Ramos (cell line): ENCODE results near the gene ONECUT3.

Experiments
- in situ Hi-C: fragments of 300-500 bp; cut with MboI; formaldehyde crosslinking; loops from one replicate; pipeline ENCODE4 v1.14.3; 2022; ENCODE audit warnings: low sequenced_read_pairs; ENCODE audit not compliant: unreplicated experiment

ONECUT3 gene

DNA sequence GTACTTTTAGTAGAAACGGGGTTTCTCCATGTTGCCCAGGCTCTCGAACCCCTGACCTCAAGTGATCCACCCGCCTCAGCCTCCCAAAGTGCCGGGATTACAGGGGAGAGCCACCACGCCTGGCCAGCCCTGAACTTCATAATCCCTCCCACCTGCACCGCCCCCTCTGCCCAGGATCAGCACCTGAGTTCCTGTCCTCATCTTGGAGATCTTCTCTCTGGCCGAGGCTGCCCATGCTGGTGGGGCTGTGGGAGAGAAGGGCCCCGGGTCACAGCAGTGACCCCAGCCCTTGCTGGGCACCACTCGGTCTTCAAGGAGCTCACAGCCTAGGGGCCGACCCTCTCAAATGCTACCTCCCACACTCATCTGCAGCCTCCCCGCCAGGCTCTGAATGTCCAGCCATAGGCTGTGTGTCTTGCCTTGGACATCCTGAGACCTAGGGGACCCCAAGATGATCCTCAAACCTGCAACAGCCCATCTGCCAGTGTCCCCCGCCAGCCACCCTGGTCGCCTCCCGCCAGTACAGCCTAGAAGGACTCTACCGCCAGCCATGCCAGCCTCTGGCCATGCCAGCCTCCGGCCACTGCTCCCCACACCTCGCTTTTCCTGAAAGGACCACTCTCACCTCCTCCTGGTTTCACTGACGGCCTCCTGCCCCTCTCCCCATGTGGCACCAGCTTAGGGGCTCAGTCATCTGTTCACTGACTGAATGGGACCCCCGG, 57.3 kb downstream of the ONECUT3 start:
- in situ Hi-C loops = no loop called here

DNA sequence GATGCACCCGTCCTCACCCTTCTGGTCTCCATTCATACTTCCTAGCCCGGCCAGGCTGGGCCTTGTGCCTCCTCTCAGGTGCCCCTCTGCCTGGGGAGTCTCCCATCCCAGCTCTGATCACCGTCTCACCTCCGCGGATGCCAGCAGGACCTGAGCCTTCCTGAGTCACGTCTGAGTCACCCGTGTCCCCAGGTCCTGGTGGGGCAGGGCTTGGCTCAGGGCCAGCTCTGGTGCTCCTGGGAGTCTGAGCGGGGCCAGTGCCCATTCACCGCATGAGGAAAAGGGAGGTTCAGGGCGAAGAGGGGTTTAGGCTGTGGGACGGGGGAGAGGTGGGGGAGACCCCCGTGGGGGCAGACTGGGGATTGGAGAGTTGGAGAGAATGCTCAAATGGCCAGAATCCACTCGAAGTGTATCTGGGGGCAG, 58.2 kb downstream of the ONECUT3 start:
- in situ Hi-C loops = no loop called here

DNA sequence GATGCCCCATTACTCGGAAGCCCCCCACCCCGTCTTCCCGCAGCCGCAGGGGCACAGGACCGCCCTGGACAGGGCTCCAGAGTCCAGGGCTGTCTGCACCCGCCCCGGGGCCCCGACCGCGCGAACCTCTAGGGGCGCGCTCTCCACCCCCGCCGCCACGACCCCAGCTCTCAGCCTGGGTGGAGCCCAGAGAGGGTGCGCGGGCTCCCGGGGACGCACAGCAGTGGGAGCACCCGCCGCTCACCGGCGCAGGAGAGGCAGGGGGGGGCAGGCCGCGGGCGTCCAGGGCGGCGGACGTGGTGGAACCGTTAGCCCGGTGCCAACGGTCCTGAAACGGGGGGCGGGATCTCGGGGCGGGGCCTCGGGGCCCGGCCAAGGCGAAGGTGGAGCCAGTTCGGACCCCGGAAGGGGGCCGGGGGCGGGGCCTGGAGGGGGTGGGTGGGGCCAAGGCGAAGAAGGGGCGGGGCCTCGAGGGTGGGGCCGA, 58.7 kb downstream of the ONECUT3 start, which contains the start of gene ATP8B3:
ATP8B3 (minus strand) TSS at position 335 of the 484 bp plus-strand sequence. CDS start 540 bp downstream, outside the sequence.
- in situ Hi-C loops = no loop called here

DNA sequence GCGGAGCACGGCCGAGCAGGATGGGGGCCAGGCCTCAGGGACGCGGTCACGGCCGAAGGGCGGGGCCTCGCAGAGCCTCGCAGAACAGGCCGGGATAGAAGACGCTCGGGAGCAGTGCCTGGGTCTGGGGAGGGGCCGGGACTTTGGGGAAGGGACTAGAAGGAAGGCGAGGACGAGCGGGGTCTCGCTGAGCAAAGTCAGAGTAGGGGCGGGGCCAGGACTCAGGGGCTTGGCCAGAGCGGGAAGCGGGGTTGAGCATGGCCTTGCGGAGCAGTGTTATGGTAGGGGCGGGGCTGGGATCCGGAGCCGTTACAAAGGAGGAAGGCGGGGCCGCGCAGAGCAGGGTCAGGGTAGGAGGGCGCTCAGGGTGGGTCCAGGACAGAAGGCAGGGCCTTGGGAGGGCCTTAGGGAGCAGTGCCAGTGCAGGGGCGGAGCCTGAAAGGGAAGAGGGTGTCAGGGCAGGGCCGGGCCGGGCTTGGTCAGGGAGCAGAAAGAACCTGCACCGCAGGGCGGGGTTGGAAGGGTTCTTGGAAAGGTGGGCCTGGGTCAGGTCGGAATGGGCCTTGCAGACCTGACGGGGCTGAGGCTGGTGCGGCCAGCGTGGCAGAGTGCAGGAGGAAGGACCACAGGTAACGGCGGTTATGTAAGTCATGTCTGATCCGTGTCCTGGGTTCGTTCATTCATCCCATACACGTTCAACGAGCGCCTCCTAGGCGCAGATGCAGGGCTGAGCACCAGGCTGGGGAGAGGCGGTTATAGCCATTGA, 59.3 kb downstream of the ONECUT3 start:
- in situ Hi-C loops = no loop called here

DNA sequence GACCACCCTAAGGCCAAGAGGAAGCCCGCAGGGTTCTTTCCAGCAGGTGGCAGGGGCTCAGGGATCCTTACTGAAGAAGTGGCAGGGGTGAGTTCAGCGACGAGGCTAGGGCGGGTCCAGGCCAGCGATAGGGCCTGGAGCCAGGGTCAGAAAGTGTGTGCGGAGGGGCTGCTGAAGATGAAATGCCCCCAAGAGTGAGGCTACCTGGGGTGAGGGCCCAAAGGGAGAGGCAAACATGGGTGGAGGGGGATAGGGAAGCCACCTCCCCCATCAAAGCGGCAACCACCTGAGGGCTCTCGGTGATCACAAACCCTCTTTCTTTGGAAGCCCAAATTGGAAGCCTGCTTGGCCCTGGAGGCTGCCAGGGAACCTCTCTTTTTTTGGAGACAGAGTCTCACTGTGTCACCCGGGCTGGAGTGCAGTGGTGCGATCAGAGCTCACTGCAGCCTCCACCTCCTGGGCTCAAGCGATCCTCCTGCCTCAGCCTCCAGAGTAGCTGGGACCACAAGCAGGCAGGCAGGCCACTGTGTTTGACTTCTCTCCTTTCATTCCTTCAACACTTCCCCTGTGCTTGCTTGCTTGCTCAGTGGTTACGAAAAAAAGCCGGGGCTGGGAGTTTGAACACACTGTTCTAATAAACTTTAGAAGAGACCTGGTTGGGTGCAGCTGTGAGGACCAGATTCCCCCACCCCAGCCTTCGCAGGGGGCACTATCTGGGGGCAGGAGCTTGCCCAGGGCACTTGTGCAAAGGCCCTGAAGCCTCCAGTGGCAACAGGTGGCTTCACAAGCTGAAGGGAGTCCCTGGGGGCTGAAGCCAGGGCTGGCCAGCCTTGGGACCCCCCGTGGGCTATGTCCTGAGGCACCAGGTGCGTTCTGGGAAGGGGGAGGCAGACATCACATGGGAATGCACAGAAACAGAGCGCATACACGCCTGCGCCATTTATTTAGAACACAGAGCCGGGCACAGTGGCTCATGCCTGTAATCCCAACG, 60.2 kb downstream of the ONECUT3 start:
- in situ Hi-C loops = no loop called here

DNA sequence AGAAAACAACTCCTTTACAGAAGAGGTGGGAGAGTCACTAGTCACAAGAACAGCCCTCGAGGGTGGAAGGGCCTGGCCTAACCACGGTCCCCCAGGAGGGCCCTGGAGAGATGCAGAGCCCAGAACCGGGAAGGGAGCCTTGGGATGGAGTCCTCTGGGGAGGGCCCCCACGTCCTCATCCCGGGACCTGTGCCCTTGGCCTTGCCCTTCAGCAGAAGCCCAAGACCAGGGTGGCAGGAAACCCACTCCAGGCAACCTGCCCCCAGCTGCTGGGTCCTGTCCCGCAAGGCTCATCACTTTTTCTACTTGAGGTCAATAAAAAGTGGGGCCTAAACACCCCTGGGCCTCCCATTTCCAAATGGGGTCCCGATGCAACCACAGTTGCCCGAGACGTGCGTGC, 61.1 kb downstream of the ONECUT3 start:
- in situ Hi-C loops = no loop called here

DNA sequence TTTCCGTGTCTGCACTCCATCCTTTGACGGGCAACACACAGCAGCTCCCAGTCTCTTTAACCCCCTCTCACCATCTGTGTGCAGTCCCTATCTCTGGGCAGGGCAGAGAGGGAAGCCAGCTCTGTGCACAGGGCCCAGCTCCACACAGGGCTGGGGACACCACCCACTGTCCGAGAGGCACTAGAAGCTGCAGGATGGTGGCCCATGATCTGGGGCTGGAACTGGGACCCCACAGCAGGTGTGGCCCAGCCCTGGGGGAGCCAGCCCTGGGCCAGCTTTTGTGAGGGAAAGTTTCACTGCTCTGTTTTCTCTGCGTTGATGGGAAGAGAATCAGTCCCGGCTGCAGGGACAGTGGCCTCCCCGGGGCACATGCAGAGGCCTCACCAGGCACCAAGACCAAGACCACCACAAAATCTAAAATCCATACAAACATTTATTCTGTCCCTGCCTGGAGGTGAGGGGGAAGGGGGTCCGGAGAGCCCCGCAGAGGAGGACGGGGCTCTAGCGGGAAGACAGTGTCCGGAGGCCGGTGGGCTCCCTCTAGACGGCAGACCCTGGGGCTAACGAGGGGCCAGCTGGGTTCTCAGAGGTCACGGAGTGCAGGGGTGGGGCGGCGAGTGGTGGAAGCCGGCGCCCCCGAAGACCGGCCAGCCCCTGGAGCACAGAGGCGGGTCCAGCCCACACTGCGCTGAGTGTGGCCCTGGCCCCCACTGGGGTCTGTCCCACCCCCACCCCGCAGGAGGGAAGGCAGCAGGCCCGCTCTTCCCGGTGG, 61.7 kb downstream of the ONECUT3 start:
- in situ Hi-C loops = no loop called here

DNA sequence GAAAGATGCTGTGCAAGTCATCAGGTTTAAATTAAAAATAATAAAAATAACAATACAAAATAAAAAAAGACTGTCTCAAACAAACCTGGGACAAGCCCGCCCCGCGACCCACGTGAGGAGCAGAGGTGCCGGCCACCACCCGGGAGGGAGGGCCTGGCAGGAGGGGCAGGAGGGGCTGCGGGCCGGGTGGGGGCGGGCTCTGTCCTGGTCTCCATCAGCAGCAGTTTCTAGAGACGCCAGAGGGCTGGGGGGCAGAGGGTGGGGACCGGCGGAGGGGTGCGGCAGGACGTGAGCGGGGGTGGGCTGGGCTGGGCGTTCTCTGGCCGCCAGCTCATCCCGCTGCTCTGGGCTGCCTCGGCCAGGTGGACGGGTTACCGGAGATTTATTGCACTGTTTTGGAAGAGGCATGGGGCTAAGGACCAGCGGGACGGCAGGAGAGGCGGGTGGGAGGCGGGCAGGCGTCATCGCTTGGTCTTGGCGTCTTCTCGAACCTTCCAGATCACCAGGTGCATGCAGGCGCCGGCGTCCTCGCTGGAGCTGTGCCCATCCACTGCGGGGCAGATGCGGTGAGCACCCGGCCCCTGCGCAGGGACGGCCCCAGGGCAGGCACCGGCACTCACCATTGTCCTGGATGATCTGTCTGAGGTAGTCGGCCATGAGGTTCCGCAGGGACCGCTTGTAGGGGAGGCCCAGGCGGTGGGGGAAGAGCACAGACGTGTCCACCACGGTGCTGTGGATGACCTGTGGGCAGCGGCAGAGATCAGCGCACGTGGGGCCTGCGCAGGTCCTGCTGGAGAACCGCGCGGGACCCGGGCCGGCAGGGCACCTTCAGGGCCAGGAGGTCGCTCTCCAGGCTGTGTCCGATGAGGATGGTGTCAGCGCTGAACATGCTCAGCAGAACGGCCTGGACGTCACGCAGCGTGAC, 62.6 kb downstream of the ONECUT3 start:
- in situ Hi-C loops = no loop called here

DNA sequence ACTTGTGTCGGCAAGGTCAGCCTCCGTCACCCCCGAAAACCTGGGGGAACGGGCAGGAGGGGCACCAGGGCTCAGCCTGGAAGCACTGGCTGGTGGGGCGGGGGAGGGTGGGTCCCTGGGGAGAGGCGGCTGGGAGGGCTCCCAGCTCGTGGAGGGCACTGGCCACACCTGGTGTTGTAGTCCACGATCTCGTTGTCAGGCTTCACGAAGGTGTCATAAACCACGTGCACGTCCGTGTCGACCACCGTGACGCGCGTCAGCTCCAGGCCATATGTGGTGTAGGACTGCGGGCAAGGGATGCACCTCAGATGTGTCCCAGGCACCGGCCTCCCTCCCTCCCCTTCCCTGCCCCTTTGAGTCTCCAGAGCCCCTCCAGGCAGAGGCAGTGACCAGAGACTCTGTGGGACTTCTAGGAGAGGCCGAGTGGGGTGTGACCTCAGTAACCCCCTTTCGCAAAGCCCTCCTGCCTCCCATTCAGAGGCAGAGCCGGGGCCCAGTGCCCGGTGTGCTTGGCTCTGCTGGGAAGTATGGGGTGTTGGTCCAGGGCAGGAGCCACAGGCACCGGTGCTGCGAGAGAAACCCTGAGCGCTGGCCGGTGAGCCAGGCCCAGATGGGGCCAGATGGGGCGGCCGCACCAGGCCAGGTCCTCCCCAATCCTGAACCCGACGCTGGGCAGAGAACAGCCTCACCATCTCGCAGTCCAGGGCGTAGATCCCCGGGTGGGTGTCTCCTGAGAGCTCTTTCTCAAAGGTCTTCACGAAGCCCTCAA, 63.4 kb downstream of the ONECUT3 start:
- in situ Hi-C loops = no loop called here

DNA sequence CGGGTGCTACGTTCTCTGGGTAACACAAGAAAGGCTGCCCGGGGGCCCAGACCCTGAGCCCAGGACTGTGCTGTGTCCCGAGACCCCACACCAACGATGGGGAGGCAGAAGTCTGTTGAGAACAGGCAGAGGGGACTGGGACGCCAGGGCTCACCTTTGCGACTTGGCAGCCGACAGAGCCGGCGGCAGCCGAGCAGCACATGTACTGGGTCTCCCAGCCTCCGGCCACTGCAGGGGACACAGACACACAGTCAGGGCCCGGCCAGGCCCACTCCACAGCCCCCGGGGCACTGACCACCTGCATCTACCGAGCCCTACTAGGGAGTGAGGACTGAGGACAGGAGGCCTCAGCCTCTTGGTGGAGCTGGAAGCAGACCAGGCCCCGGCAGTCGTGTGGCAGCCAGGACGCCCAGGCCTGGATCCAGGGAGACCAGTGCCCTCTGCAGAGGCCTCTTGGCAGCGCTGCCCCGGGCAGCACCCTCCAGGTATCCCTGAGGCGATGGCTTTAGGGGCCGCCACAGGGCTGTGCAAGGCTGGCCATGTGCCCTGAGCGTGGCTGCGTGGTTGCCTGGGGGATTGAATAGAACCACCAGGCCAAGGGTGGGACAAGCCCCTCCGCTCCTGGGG, 64.4 kb downstream of the ONECUT3 start:
- in situ Hi-C loops = no loop called here

DNA sequence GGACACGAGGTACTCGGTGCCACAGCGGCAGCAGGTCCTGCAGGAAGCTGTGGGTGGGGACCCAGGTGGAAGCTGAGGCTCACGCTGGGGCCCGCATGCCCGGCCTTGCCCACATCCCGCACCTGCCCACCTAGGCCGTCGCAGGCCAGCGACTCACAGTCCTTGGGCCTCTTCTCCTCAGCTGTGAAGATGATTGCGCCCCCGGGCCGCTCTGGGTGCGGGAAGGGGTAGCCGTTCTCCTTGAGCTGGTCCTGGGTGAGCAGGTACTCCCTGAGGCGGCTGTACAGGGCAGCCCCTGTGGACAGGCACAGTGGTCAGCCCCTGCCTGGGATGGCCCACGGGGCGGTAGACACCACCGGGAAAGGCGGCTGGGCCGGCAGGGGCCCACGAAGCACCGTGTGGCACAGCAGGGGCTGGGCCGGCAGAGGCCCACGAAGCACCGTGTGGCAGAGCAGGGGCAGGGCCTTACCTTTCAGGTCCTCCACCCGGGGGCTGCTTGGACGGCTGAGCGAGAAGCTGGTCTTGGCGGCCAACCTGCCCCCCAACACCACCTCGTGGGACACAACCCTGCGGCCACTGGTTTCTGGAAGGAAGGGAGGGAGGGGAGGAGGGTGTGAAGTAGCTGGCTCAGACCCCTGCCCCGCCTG, 65.4 kb downstream of the ONECUT3 start:
- in situ Hi-C loops = no loop called here

DNA sequence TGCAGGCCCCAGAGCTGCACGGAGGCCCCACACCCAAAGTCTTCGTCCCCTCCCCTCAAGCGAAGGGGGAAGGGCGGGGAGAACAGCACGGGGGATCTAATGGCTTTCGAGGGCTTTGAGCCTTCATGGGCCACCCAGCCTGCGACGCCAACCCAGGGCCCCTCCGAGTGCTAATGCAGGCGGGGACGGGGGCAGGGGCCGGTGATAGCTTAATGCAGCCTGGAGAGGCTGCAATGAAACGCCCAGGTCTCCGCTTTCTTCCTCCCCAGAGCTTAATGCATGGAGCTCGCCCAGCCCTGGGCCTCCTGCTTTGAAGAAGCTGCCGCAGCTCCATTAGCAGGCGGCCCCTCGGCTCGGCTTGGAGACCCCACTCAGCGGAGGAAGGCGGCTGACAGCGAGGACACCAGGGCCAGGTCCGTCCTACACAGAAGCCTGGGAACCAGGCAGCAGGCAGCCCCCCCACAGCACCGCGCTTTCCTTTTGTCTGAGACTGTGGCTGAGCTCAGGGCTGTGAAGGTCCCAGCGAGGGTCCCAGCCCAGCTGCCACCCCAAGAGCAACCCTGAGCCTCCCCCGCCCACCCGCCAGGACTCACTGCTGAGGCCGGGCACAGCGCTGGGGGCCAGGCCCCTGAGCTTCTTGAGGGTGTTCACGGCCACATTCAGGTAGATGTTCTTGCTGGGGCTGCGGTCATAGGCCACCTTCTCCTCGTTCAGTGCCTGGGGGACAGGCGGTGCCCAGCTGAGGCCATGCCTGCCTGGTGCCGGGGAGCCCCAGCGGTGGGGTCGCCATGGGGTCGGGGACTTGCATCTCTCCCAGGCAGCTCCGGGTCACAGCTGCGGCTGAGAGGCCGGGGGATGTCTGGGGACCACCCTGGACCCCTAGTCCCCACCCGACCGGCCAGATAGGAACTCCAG, 66.3 kb downstream of the ONECUT3 start:
- in situ Hi-C loops = no loop called here

DNA sequence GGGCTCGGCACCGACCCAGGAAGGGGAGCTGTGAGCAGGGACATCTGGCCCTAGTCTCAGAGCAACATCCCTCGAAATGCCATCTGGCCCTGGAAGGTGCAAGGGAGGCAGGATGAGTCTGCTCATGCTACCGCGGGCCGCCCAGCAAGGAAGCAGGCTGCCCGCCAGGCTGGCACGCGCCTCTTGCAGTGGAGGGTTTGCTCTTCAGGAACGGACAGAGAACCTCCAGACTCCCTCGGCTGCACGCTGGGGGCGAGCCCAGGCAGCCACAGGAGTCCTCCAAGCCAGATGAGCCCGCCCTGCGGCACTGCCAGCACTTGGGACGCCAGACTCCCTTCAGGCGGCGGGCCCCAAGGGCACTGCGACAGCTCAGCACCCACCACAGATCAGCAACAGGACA, 68.9 kb downstream of the ONECUT3 start:
- in situ Hi-C loops = no loop called here

DNA sequence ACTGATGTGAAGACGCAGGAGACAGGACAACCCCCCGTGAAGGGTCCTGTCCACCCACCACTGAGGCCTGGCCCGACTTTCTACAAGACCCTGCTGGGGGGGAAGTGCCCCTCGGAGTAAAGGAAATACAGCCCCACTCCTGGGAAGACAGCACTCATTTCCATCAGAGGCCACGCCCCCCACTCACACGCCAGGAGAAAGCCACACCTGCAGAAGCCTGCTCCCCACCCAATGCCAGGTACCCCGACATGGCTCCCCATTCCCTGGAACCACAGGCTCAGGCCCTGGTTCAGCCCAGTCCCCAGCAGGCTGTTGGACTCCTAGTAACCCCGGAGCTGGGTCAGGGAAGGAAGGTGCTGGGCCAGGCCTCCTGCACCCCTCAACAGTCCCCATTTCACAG, 69.7 kb downstream of the ONECUT3 start:
- in situ Hi-C loops = no loop called here

DNA sequence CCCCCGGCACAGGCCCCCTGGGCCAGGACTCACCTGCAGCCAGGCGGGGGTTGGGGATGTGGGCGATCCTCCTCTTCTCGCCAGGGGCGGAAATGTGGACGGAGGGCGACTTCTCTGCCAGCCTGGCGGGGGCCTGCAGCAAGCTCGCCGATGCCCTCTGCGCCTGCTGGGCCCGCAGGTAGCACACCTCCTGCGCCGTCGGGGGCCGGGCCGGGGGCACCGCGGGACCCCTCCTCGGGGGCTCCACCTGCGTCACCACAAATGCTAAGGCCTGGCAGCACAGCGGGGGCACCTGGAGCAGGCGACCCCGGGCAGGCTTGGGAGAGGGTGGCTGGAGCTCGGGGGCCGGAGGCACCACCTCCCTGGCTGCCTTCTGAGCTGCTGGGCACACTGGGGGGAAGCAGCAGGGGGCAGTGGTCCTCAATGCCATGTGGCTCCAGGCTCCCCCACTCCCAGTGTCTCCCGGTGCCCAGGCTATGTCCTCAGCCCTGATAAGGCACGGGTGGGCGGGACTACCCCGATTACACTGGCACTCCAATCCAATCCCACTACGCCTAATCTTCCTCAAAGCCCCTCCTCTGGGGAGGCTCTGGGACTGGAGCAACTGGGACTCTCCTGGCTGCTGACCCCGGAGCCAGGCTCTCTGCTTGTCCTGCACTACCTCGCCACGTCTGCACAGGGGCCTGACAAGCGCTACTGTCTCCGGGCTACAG, 70.4 kb downstream of the ONECUT3 start:
- in situ Hi-C loops = no loop called here
